Testis (tissue), 2 donors: ENCODE data around the gene SLC29A1.

ENCODE experiments used
- POLR2A ChIP-seq: fragments of 450-650 bp; IDR thresholded peaks from one replicate; pipeline ENCODE4 v1.6.1; 2017; ENCODE audit warnings: antibody characterized with exemption, mild to moderate bottlenecking, moderate library complexity
- TF ChIP-seq, protein P1 (sequence below), 3 experiments: fragments of 450-650 bp in 2 of 3; fragments of 200-600 bp in 1 of 3; sonication (generic) in 1 of 3; IDR thresholded peaks; one replicate each; pipeline ENCODE4 v1.5.1; 2016 to 2019; ENCODE audit warnings: antibody characterized with exemption in 3 of 3, mild to moderate bottlenecking in 2 of 3, moderate library complexity in 1 of 3

DNA sequence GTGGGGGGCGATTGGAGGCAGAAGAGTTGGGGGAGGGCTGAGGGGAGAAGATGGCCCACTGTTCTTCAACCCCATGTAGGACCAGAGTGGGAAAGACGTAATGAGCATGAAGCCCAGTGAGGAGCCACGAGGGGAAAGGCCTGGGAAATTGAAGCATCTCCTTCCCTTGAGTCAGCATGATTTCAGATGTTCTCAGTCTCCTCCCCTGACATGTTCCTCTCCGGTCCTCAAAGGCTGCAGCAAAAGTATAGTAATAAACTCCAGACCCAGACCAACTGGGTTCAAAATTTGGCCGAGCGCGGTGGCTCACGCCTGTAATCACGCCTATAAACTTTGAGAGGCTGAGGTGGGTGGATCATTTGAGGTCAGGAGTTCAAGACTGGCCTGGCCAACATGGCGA lies 43.9 kb downstream of the SLC29A1 start:
- TF ChIP-seq, protein P1, sequence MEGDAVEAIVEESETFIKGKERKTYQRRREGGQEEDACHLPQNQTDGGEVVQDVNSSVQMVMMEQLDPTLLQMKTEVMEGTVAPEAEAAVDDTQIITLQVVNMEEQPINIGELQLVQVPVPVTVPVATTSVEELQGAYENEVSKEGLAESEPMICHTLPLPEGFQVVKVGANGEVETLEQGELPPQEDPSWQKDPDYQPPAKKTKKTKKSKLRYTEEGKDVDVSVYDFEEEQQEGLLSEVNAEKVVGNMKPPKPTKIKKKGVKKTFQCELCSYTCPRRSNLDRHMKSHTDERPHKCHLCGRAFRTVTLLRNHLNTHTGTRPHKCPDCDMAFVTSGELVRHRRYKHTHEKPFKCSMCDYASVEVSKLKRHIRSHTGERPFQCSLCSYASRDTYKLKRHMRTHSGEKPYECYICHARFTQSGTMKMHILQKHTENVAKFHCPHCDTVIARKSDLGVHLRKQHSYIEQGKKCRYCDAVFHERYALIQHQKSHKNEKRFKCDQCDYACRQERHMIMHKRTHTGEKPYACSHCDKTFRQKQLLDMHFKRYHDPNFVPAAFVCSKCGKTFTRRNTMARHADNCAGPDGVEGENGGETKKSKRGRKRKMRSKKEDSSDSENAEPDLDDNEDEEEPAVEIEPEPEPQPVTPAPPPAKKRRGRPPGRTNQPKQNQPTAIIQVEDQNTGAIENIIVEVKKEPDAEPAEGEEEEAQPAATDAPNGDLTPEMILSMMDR (IDR thresholded peaks at IDR 0.05) = no peak
- no peak for TF ChIP-seq POLR2A
